CD4-positive, CD25-positive, alpha-beta regulatory T cell (primary cell): ENCODE data around the gene PLXNC1. TPM values are rescaled to one million over a fixed set of nuclear protein-coding genes. Genes with fewer than 3 reads are reported as not detected.

Experiments used
- ATAC-seq, 2 donors: fragments of 150-1000 bp; cut with Tn5 transposase; one replicate each; pipeline ENCODE4 v1.10.0; 2021; ENCODE audit warnings: low read depth in 2 of 2, moderate number of reproducible peaks in 2 of 2, moderate library complexity in 1 of 2
- DNase-seq, 3 donors: peaks; one replicate each; pipeline versions ENCODE4 v3.0.0 to v3.0.0-alpha.2; 2012 to 2022; ENCODE audit warnings: mixed read lengths in 1 of 3
- H3K27ac ChIP-seq: one replicate; pipeline ENCODE4 v1.7.0; 2013; ENCODE audit warnings: mild to moderate bottlenecking, low read length; ENCODE audit not compliant: insufficient read depth, poor library complexity, severe bottlenecking
- H3K27me3 ChIP-seq: one replicate; pipeline ENCODE4 v1.7.0; 2013; ENCODE audit warnings: low read length; ENCODE audit not compliant: control insufficient read depth, insufficient read depth
- H3K36me3 ChIP-seq: one replicate; pipeline ENCODE4 v1.7.0; 2013; ENCODE audit warnings: mild to moderate bottlenecking, low read length, moderate library complexity; ENCODE audit not compliant: control insufficient read depth, insufficient read depth
- H3K4me1 ChIP-seq: 2 replicates; pipeline ENCODE4 v1.7.0; 2013; ENCODE audit warnings: mild to moderate bottlenecking, low read length; ENCODE audit not compliant: insufficient read depth, control insufficient read depth, poor library complexity, severe bottlenecking
- H3K4me3 ChIP-seq: one replicate; pipeline ENCODE4 v1.7.0; 2013; ENCODE audit warnings: low read depth, mild to moderate bottlenecking, low read length, moderate library complexity
- H3K9me3 ChIP-seq, 2 experiments: 1 replicate in 1 of 2; 2 replicates in 1 of 2; pipeline ENCODE4 v1.7.0; 2013; ENCODE audit warnings: low read length in 2 of 2, mild to moderate bottlenecking in 1 of 2, moderate library complexity in 1 of 2; ENCODE audit not compliant: control insufficient read depth in 2 of 2
- H3K27ac Mint-ChIP-seq, 3 donors: one replicate each; pipeline ENCODE4 v1.8.0; 2020 to 2022; ENCODE audit warnings: mild to moderate bottlenecking in 3 of 3, mixed read lengths in 3 of 3, moderate library complexity in 2 of 3
- H3K27me3 Mint-ChIP-seq: one replicate; pipeline ENCODE4 v1.8.0; 2022; ENCODE audit warnings: mild to moderate bottlenecking, mixed read lengths
- H3K36me3 Mint-ChIP-seq: one replicate; pipeline ENCODE4 v1.8.0; 2020; ENCODE audit warnings: mixed read lengths
- H3K4me1 Mint-ChIP-seq, 4 donors: one replicate each; pipeline ENCODE4 v1.8.0; 2020 to 2022; ENCODE audit warnings: mixed read lengths in 4 of 4, mild to moderate bottlenecking in 1 of 4
- H3K4me3 Mint-ChIP-seq, 4 donors: one replicate each; pipeline ENCODE4 v1.8.0; 2020 to 2022; ENCODE audit warnings: mild to moderate bottlenecking in 4 of 4, mixed read lengths in 4 of 4, moderate library complexity in 3 of 4
- H3K9me3 Mint-ChIP-seq, 7 donors: one replicate each; pipeline ENCODE4 v1.8.0; 2020 to 2022; ENCODE audit warnings: mixed read lengths in 7 of 7, mild to moderate bottlenecking in 3 of 7, moderate library complexity in 2 of 7
- polyA plus RNA-seq, 4 donors: library from polyadenylated mRNA; unstranded; fragments of 300-500 nt; fragmentation: Illumina TruSeq; gene quantifications; one replicate each; pipeline ENCODE4 v1.2.3, GENCODE V29; 2021
- total RNA-seq: library from RNA; stranded (reverse); gene quantifications from one replicate; pipeline ENCODE4 v1.2.3, GENCODE V29; 2022

Gene PLXNC1
- total and polyA plus RNA-seq, 5 donors from 2014 or later: 1.2 to 13.8 (median 2.4) TPM

DNA sequence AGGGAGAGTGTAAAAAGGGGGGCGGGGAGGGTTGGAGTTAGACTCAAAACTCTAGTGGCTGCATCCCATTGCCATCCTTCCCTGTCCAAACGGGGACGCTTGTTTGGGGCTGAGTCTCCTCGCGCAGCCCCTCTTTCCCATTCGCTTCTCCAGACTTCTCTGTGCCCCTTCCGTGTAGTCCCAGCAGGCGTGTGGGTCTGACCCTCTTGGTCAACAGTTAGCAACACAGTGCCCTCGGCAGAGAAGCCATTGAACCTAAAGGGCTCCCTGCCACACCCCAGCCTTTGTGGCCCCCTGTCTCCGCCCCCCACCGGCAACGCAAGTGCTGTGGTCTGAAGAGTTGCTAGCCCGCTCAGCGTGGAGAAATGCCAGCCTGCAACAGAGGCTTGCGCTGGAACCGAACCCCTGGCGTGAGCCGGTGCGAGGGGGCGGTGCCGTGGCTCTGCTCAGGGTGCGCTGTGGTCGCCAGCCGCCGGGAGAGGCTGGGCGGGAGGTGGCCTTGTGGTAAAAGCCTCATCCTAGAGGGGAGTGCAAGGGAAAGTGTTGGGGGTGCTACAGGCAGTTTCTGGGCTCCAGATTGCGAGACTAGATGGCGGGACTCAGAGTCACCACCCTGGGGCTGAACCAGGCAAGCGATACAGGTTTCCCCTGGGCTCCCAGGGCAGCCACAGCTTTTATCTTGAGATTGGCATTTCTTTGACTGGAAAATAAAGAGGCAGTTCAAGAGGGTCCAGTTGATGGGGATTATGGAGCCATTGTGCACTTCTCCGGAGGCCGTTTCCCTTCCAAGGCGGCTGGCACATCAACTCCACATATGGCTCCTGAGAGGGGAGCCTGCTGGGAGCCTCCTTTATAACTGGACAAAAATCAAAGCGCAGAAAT, 2.1 kb downstream of the PLXNC1 start:
- H3K27me3 Mint-ChIP-seq: peaks cover 6% of the 10 kb centered on the region
- ATAC-seq: peak in 1 of 2 donors; percentile 4

DNA sequence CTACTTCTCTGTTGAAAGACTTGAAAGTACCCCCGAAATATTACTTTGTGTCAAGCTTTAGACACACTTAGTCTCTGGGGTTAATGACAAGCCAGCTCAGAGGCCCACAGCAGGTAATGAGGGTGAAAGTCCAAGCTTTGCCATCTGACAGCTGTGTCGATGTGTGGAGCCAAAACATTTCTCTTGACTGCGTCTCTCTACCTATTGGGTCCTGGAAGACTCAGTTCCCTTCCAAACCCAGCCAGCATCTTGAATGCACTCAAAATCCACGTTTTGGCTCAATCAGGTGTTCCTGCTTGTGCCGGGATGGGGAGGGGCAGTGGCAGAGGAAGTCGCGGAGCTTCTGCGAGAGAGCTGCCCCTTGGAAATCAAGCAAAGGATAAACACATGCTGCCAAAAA, 3.2 kb downstream of the PLXNC1 start:
- Mint-ChIP-seq H3K4me1 (peaks cover 9 to 30% (median 25%) of the 10 kb centered on the region in 4 donors), H3K27me3 (peaks cover 6% of the 10 kb centered on the region), H3K4me3 (peak overlapping the region; percentile 3 to 92 (median 90)), H3K36me3 (no peaks in the 10 kb centered on the region), H3K9me3 (no peaks in the 10 kb centered on the region), H3K27ac (no peak overlapping the region)
- no peaks in the 10 kb centered on the region for H3K27me3 ChIP-seq
- no peak overlapping the region for H3K27ac ChIP-seq
- DNase-seq (no peak), ATAC-seq (no peak)
- H3K4me3 ChIP-seq: no peak overlapping the region
- H3K4me1 ChIP-seq: peaks cover 25% of the 10 kb centered on the region
- H3K36me3 ChIP-seq: no peaks in the 10 kb centered on the region
- H3K9me3 ChIP-seq: no peaks in the 10 kb centered on the region

More for the DNA sequence above, 2.1 kb downstream of the PLXNC1 start:
- H3K9me3 Mint-ChIP-seq: no peaks in the 10 kb centered on the region
- peak overlapping the region in 1 of 3 donors; percentile 76 for H3K27ac Mint-ChIP-seq
- DNase-seq: peak in 2 of 3 donors; percentile 24 to 43
- H3K36me3 Mint-ChIP-seq: no peaks in the 10 kb centered on the region
- Histone ChIP-seq H3K4me3 (peak overlapping the region; percentile 48), H3K4me1 (peaks cover 25% of the 10 kb centered on the region), H3K27me3 (no peaks in the 10 kb centered on the region), H3K9me3 (no peaks in the 10 kb centered on the region), H3K36me3 (no peaks in the 10 kb centered on the region), H3K27ac (no peak overlapping the region)
- peaks cover 9 to 30% (median 25%) of the 10 kb centered on the region in 4 donors for H3K4me1 Mint-ChIP-seq
- peak overlapping the region; percentile 89 to 93 (median 92) for H3K4me3 Mint-ChIP-seq

DNA sequence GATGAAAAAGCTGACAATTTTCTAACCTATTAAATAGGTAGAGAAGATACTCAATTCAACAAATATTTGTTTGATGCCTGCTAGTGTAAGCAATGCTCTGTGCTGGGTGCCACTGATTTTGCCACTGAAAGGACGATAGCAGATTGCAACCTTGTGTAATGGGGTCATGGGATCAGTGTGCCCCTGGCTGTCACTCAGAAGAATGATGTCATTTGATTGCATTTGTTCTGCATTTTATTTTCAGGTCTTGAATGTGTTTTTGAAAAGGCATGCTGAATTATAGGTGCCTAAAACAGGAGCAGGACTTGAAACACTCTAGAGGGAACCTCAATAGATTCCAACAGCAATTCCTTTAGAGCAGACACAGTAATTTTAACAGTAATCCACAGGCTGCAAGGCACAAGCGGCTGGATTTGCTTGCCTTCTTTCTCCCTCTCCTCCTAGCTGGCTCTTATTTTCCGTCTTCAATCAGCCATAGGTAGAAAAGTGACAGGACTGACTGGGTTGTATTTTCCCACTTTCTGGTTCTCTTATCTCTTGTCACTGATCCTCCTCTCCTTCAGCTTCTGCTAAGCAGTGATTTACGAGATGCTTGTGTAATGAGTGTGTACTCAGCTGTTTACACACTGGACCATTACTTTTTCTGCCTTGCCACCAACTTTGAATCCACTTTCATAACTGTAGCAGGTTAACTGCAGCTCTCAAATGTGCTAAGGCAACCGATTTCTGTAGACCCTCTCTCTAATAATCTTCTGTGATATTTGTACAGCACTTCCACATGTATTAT, 4.1 kb downstream of the PLXNC1 start:
- Histone ChIP-seq H3K27ac (no peak overlapping the region), H3K27me3 (no peaks in the 10 kb centered on the region), H3K9me3 (no peaks in the 10 kb centered on the region), H3K36me3 (no peaks in the 10 kb centered on the region), H3K4me3 (no peak overlapping the region), H3K4me1 (peaks cover 23% of the 10 kb centered on the region)
- Mint-ChIP-seq H3K4me3 (peak overlapping the region; percentile 5 to 87 (median 12)), H3K9me3 (no peaks in the 10 kb centered on the region), H3K27me3 (peaks cover 2% of the 10 kb centered on the region), H3K4me1 (peaks cover 9 to 29% (median 24%) of the 10 kb centered on the region in 4 donors), H3K36me3 (no peaks in the 10 kb centered on the region), H3K27ac (peak overlapping the region in 1 of 3 donors; percentile 9)
- DNase-seq: no peak
- ATAC-seq: no peak

DNA sequence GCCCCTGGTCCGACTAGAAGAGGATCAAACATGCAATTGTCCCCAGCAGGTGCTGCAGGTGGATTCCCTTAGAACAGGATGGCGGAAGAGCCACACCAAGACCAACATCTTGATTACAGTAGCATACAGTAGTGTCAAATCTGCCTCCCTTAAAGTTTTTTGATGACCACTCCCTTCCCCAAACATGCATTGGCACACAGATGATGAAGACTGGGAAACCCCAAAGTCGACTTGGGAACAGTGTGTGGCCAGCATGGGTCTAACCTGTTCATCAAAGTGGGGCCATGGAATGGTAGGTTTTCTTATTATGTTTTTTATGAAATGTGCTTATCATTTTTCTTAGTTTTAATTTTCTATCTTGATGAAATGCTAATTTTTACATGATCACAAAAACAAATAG, 8.8 kb downstream of the PLXNC1 start:
- Histone ChIP-seq H3K4me3 (no peak overlapping the region), H3K9me3 (no peaks in the 10 kb centered on the region), H3K36me3 (no peaks in the 10 kb centered on the region), H3K27ac (no peak overlapping the region), H3K4me1 (no peaks in the 10 kb centered on the region), H3K27me3 (no peaks in the 10 kb centered on the region)
- peaks cover 9 to 23% (median 11%) of the 10 kb centered on the region in 4 donors for H3K4me1 Mint-ChIP-seq
- H3K36me3 Mint-ChIP-seq: peaks cover 4% of the 10 kb centered on the region
- no peak overlapping the region for H3K4me3 Mint-ChIP-seq
- ATAC-seq: no peak
- no peak for DNase-seq
- no peak overlapping the region for H3K27ac Mint-ChIP-seq
- no peaks in the 10 kb centered on the region for H3K9me3 Mint-ChIP-seq
- no peaks in the 10 kb centered on the region for H3K27me3 Mint-ChIP-seq

DNA sequence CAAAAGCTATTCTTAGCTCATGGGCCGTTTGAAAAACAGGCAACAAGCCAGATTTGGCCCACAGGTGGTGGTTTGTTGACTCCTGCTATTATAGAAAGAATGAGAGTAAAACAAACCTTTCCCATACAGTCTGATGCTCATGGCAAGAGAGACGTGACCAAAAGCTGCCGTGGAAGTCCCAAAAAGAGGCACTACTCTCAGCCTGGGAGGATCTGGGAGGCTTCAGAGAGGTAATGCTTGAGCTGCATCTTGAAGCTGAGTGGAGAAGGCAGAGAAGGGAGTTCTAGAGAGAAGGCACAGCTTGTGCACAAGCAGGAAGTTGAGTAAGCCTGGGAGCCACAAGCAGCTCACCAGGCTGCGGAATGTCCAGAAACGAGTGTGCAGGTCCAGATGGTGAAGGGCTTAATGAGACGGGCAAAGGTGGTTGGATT, 9.6 kb downstream of the PLXNC1 start:
- Histone ChIP-seq H3K36me3 (no peaks in the 10 kb centered on the region), H3K4me1 (no peaks in the 10 kb centered on the region), H3K9me3 (no peaks in the 10 kb centered on the region), H3K27ac (no peak overlapping the region), H3K27me3 (no peaks in the 10 kb centered on the region), H3K4me3 (no peak overlapping the region)
- DNase-seq (no peak), ATAC-seq (no peak)
- Mint-ChIP-seq H3K4me1 (peaks cover 4 to 15% (median 9%) of the 10 kb centered on the region in 4 donors), H3K27me3 (no peaks in the 10 kb centered on the region), H3K36me3 (peaks cover 9% of the 10 kb centered on the region), H3K4me3 (no peak overlapping the region), H3K9me3 (peaks cover 0 to 1% (median 0%) of the 10 kb centered on the region in 7 donors), H3K27ac (no peak overlapping the region)

DNA sequence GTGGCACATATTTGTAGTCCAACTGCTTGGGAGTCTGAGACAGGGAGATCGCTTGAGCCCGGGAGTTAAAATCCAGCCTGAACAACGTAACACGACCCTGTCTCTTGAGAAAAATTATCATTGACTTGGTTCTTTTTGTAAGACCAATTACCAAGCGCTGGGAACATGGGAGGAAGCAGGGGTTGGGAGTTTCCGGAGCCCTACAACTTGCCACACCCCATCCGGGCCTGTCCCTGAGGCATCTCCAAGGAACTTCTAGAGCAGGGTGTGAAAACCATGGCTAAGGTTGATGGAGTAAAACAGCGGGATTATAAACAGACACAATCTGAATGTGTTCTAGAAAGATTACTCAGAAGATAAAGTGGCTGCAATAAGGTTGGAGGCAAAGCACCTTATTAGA, 10.3 kb downstream of the PLXNC1 start:
- H3K27me3 Mint-ChIP-seq: no peaks in the 10 kb centered on the region
- no peaks in the 10 kb centered on the region for H3K4me1 ChIP-seq
- no peak overlapping the region for H3K4me3 Mint-ChIP-seq
- no peak overlapping the region for H3K27ac Mint-ChIP-seq
- H3K4me3 ChIP-seq: no peak overlapping the region
- DNase-seq (no peak), ATAC-seq (no peak)
- H3K9me3 Mint-ChIP-seq: peaks cover 0 to 1% (median 0%) of the 10 kb centered on the region in 7 donors
- H3K27ac ChIP-seq: no peak overlapping the region
- H3K36me3 Mint-ChIP-seq: peaks cover 9% of the 10 kb centered on the region
- H3K9me3 ChIP-seq: no peaks in the 10 kb centered on the region
- H3K27me3 ChIP-seq: no peaks in the 10 kb centered on the region
- H3K4me1 Mint-ChIP-seq: peaks cover 0 to 18% (median 5%) of the 10 kb centered on the region in 4 donors
- no peaks in the 10 kb centered on the region for H3K36me3 ChIP-seq

DNA sequence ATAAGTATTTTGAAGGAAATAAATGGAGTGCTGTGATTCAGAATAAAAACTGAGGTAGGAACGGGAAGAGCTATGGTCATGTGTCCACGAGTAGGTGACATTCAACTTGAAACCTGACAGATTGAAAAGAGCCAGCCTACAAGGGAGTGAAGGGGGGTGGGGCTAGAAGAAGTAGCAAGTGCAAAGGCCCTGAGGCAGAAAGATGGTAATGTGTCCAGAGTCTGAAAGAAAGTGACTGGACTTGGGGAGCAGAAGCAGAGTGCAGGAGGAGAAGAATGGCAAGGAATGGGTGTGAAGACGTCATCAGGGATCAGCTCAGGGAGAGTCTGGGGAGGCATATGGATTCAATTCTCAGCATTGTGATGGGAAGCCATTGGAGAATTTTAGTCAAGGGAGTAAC, 13.7 kb downstream of the PLXNC1 start:
- Histone ChIP-seq H3K4me1 (no peaks in the 10 kb centered on the region), H3K27me3 (no peaks in the 10 kb centered on the region), H3K4me3 (no peak overlapping the region), H3K9me3 (no peaks in the 10 kb centered on the region), H3K36me3 (no peaks in the 10 kb centered on the region), H3K27ac (no peak overlapping the region)
- Mint-ChIP-seq H3K4me1 (peaks cover 0 to 15% (median 8%) of the 10 kb centered on the region in 4 donors), H3K36me3 (peaks cover 9% of the 10 kb centered on the region), H3K9me3 (peaks cover 0 to 1% (median 0%) of the 10 kb centered on the region in 7 donors), H3K27ac (no peak overlapping the region), H3K27me3 (no peaks in the 10 kb centered on the region), H3K4me3 (no peak overlapping the region)
- ATAC-seq (no peak), DNase-seq (no peak)
